Testis (tissue), 2 donors: ENCODE data around the gene MAPK8IP3.

Experiments used
- CTCF ChIP-seq, 3 experiments: fragments of 450-650 bp in 2 of 3; fragments of 200-600 bp in 1 of 3; sonication (generic) in 1 of 3; IDR thresholded peaks; one replicate each; pipeline ENCODE4 v1.5.1; 2016 to 2019; ENCODE audit warnings: antibody characterized with exemption in 3 of 3, mild to moderate bottlenecking in 2 of 3, moderate library complexity in 1 of 3
- POLR2A ChIP-seq: fragments of 450-650 bp; IDR thresholded peaks from one replicate; pipeline ENCODE4 v1.6.1; 2017; ENCODE audit warnings: antibody characterized with exemption, mild to moderate bottlenecking, moderate library complexity

DNA sequence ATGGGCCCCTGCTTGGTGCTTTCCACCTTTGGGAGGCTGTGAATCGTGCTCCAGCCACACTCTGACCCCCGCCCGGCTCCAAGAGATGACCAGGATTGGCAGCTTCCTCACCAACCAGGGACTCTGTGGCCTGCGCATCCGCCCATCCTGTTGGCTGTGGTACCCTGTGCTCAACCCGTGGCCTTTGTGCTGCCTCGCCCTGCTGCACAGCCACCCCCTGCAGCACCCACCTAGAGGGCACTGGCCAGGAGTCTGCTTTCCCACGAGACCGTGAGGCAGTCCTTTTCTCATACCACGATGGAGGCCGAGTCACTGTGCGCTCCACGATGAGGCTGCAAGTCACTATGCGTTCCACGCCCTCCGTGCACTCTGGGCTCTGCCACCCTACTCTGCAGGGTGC, 46.0 kb downstream of the MAPK8IP3 start:
- TF ChIP-seq CTCF (IDR thresholded peaks at IDR 0.05) = no peak
- no peak for TF ChIP-seq POLR2A
